Transverse colon (tissue), 4 donors: Measurements from ENCODE around the gene PHETA1.
A peak's percentile ranks its signal among the peaks of the same experiment; 100 is the strongest.

Source experiments
- EP300 ChIP-seq: sonication (generic); formaldehyde crosslinking; IDR thresholded peaks from one replicate; pipeline ENCODE4 v1.6.1; 2017; ENCODE audit warnings: antibody characterized with exemption, low read depth
- POLR2A ChIP-seq: fragments of 450-650 bp; IDR thresholded peaks from one replicate; pipeline ENCODE4 v1.6.1; 2016; ENCODE audit warnings: antibody characterized with exemption, mild to moderate bottlenecking, moderate library complexity
- POLR2AphosphoS5 ChIP-seq, 3 donors: sonication (generic); formaldehyde crosslinking; IDR thresholded peaks; one replicate each; pipeline ENCODE4 v1.6.1; 2016; ENCODE audit warnings: antibody characterized with exemption in 3 of 3
- TF ChIP-seq, protein P1 (sequence below), 5 experiments: fragments of 200-600 bp in 3 of 5; fragments of 450-650 bp in 2 of 5; sonication (generic) in 3 of 5; IDR thresholded peaks; 1 replicate in 2 of 5; 2 replicates in 3 of 5; pipeline ENCODE4 v1.5.1; 2016 to 2017; ENCODE audit warnings: antibody characterized with exemption in 5 of 5, inconsistent platforms in 3 of 5, mild to moderate bottlenecking in 2 of 5, moderate library complexity in 1 of 5

DNA sequence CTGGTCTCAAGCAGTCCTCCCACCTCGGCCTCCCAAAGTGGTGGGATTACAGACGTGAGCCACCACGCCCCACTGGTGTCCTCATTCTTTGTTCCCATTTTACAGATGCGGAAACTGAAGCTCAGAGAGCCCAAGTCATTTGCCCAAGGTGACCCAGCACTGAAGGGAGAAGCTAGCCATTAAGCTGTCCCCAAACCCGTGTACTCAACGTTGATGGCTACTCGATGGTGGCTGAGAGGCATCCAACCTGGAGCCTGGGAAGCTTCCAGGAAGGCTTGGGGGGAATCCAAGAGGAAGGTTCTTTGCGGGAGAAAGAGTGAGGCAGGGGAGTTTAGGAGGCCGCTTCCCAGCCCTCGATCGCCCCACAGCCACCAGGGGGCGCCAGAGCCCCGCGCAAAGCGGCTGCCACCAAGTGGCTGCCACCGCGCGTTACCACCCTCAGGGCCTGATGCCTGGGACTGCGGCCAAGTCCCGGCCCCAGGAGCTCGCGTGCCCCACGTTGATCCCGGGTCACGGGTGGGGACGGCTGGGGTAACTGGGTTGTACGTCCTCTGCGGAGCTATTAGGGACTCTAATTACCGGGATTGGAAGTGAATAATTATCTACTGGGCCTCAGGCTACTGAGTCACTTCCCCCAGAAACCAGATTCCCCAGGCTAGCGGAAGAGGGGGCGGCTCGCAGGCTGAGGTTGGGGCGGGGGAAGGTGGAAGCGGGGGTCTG is 28.0 kb upstream of the PHETA1 start:
- TF ChIP-seq EP300: no peak
- TF ChIP-seq POLR2AphosphoS5 (IDR thresholded peaks at IDR 0.05): peak in 1 of 3 donors; percentile 41
- TF ChIP-seq POLR2A: no peak
- TF ChIP-seq, protein P1, sequence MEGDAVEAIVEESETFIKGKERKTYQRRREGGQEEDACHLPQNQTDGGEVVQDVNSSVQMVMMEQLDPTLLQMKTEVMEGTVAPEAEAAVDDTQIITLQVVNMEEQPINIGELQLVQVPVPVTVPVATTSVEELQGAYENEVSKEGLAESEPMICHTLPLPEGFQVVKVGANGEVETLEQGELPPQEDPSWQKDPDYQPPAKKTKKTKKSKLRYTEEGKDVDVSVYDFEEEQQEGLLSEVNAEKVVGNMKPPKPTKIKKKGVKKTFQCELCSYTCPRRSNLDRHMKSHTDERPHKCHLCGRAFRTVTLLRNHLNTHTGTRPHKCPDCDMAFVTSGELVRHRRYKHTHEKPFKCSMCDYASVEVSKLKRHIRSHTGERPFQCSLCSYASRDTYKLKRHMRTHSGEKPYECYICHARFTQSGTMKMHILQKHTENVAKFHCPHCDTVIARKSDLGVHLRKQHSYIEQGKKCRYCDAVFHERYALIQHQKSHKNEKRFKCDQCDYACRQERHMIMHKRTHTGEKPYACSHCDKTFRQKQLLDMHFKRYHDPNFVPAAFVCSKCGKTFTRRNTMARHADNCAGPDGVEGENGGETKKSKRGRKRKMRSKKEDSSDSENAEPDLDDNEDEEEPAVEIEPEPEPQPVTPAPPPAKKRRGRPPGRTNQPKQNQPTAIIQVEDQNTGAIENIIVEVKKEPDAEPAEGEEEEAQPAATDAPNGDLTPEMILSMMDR (IDR thresholded peaks at IDR 0.05): peak; percentile 98 to 100 (median 99)
